Neural progenitor cell (in vitro differentiated cells): ENCODE measurements around the gene KRT5. TPM values are rescaled to one million over a fixed set of nuclear protein-coding genes. Genes with fewer than 3 reads are reported as not detected.

Source experiments
- DNase-seq: peaks from one replicate; pipeline ENCODE4 v3.0.0-alpha.2; 2016; ENCODE audit warnings: low spot score
- H2AFZ ChIP-seq: fragments of 200-600 bp; sonication (generic); replicated peaks from 2 replicates; pipeline ENCODE4 v1.6.1; 2016; ENCODE audit warnings: antibody characterized with exemption
- H3F3A ChIP-seq: fragments of 200-600 bp; sonication (generic); 2 replicates; pipeline ENCODE4 v1.6.1; 2016; ENCODE audit warnings: antibody characterized with exemption, low read depth
- H3K27ac ChIP-seq: fragments of 200-600 bp; sonication (generic); 2 replicates; pipeline ENCODE4 v1.5.1; 2016; ENCODE audit warnings: mild to moderate bottlenecking
- H3K27me3 ChIP-seq: fragments of 200-600 bp; sonication (generic); 2 replicates; pipeline ENCODE4 v1.6.1; 2016; ENCODE audit warnings: mild to moderate bottlenecking, moderate library complexity
- H3K36me3 ChIP-seq: fragments of 200-600 bp; sonication (generic); 2 replicates; pipeline ENCODE4 v1.5.1; 2016
- H3K4me1 ChIP-seq: fragments of 200-600 bp; sonication (generic); 2 replicates; pipeline ENCODE4 v1.6.1; 2016; ENCODE audit warnings: mixed run types
- H3K4me2 ChIP-seq: fragments of 200-600 bp; sonication (generic); 2 replicates; pipeline ENCODE4 v1.6.1; 2016
- H3K4me3 ChIP-seq: fragments of 200-600 bp; sonication (generic); 2 replicates; pipeline ENCODE4 v1.5.1; 2016
- H3K79me2 ChIP-seq: fragments of 200-600 bp; sonication (generic); 2 replicates; pipeline ENCODE4 v1.6.1; 2016; ENCODE audit warnings: low read depth
- H3K9ac ChIP-seq: fragments of 200-600 bp; sonication (generic); 2 replicates; pipeline ENCODE4 v1.6.1; 2016
- H3K9me3 ChIP-seq: fragments of 200-600 bp; sonication (generic); 2 replicates; pipeline ENCODE4 v1.5.1; 2016; ENCODE audit warnings: low read depth
- H4K20me1 ChIP-seq: fragments of 200-600 bp; sonication (generic); 2 replicates; pipeline ENCODE4 v1.6.1; 2016; ENCODE audit warnings: low read depth
- H3K27ac Mint-ChIP-seq: 3 replicates; pipeline ENCODE4 v1.8.0; 2021; ENCODE audit warnings: mixed read lengths
- H3K27me3 Mint-ChIP-seq: 2 replicates; pipeline ENCODE4 v1.8.0; 2022; ENCODE audit warnings: low read depth, mild to moderate bottlenecking, inconsistent platforms, moderate library complexity, mixed read lengths; ENCODE audit not compliant: insufficient read depth
- H3K36me3 Mint-ChIP-seq: 3 replicates; pipeline ENCODE4 v1.8.0; 2021; ENCODE audit warnings: mixed read lengths
- H3K4me1 Mint-ChIP-seq: 3 replicates; pipeline ENCODE4 v1.8.0; 2021; ENCODE audit warnings: mixed read lengths
- H3K4me3 Mint-ChIP-seq: 3 replicates; pipeline ENCODE4 v1.8.0; 2021; ENCODE audit warnings: mild to moderate bottlenecking, moderate library complexity, mixed read lengths
- H3K9me3 Mint-ChIP-seq: 3 replicates; pipeline ENCODE4 v1.8.0; 2020; ENCODE audit warnings: mixed read lengths
- CTCF ChIP-seq: fragments of 200-600 bp; sonication (generic); IDR thresholded peaks from 2 replicates; pipeline ENCODE4 v1.5.1; 2017; ENCODE audit warnings: antibody characterized with exemption, mild to moderate bottlenecking
- EZH2 ChIP-seq: fragments of 200-600 bp; sonication (generic); IDR thresholded peaks from 2 replicates; pipeline ENCODE4 v1.6.1; 2017; ENCODE audit warnings: antibody characterized with exemption, mild to moderate bottlenecking, moderate library complexity
- EZH2phosphoT487 ChIP-seq: fragments of 200-600 bp; sonication (generic); IDR thresholded peaks from 2 replicates; pipeline ENCODE4 v1.6.1; 2017; ENCODE audit warnings: antibody characterized with exemption
- total RNA-seq: library from RNA; depleted of rRNA; stranded (reverse); fragments of >200 nt; gene quantifications from 2 replicates; pipeline ENCODE4 v1.2.3, GENCODE V29; 2015; ENCODE audit warnings: low replicate concordance

Gene KRT5
- total RNA-seq, 1 donor from 2014 or later: not detected

GRCh38 chr12:52533686-52534470 lies 13.7 kb upstream of the KRT5 start:
- Histone ChIP-seq H3K9me3 (no peaks in the 10 kb centered on the region), H2AFZ (no peak overlapping the region), H3K36me3 (no peaks in the 10 kb centered on the region), H3K4me3 (no peak overlapping the region), H4K20me1 (no peaks in the 10 kb centered on the region), H3K9ac (no peak overlapping the region), H3F3A (no peaks in the 10 kb centered on the region), H3K27me3 (no peaks in the 10 kb centered on the region), H3K79me2 (no peaks in the 10 kb centered on the region), H3K4me2 (no peak overlapping the region), H3K4me1 (no peaks in the 10 kb centered on the region), H3K27ac (no peak overlapping the region)
- Mint-ChIP-seq H3K36me3 (no peaks in the 10 kb centered on the region), H3K4me1 (peaks cover 4% of the 10 kb centered on the region), H3K4me3 (no peak overlapping the region), H3K27ac (no peak overlapping the region), H3K27me3 (peaks cover 8% of the 10 kb centered on the region), H3K9me3 (no peaks in the 10 kb centered on the region)
- TF ChIP-seq EZH2 (no peak), CTCF (no peak), EZH2phosphoT487 (no peak)
- DNase-seq: no peak

GRCh38 chr12:52532636-52533035 lies 12.4 kb upstream of the KRT5 start:
- Mint-ChIP-seq H3K27me3 (peaks cover 8% of the 10 kb centered on the region), H3K4me3 (no peak overlapping the region), H3K9me3 (no peaks in the 10 kb centered on the region), H3K36me3 (no peaks in the 10 kb centered on the region), H3K4me1 (peaks cover 4% of the 10 kb centered on the region), H3K27ac (no peak overlapping the region)
- no peak overlapping the region for H3K4me3 ChIP-seq
- no peak overlapping the region for H3K9ac ChIP-seq
- no peaks in the 10 kb centered on the region for H3K9me3 ChIP-seq
- no peaks in the 10 kb centered on the region for H3K27me3 ChIP-seq
- no peak overlapping the region for H3K27ac ChIP-seq
- TF ChIP-seq EZH2phosphoT487 (no peak), CTCF (no peak), EZH2 (no peak)
- H3F3A ChIP-seq: no peaks in the 10 kb centered on the region
- no peaks in the 10 kb centered on the region for H4K20me1 ChIP-seq
- H2AFZ ChIP-seq: no peak overlapping the region
- no peaks in the 10 kb centered on the region for H3K36me3 ChIP-seq
- H3K4me2 ChIP-seq: no peak overlapping the region
- no peak for DNase-seq
- no peaks in the 10 kb centered on the region for H3K79me2 ChIP-seq
- no peaks in the 10 kb centered on the region for H3K4me1 ChIP-seq

GRCh38 chr12:52531566-52532300 lies 11.5 kb upstream of the KRT5 start:
- Histone ChIP-seq H3K9ac (no peak overlapping the region), H3K4me3 (no peak overlapping the region), H3K4me1 (no peaks in the 10 kb centered on the region), H3K9me3 (no peaks in the 10 kb centered on the region), H3F3A (no peaks in the 10 kb centered on the region), H2AFZ (no peak overlapping the region), H3K27ac (no peak overlapping the region), H3K79me2 (no peaks in the 10 kb centered on the region), H3K36me3 (no peaks in the 10 kb centered on the region), H4K20me1 (no peaks in the 10 kb centered on the region), H3K4me2 (no peak overlapping the region), H3K27me3 (no peaks in the 10 kb centered on the region)
- Mint-ChIP-seq H3K36me3 (no peaks in the 10 kb centered on the region), H3K4me1 (peaks cover 4% of the 10 kb centered on the region), H3K4me3 (no peak overlapping the region), H3K27me3 (peaks cover 11% of the 10 kb centered on the region), H3K27ac (no peak overlapping the region), H3K9me3 (no peaks in the 10 kb centered on the region)
- DNase-seq: no peak
- no peak for TF ChIP-seq CTCF
- TF ChIP-seq EZH2phosphoT487: no peak
- no peak for TF ChIP-seq EZH2
